T47D (cell line): ENCODE data around the gene VTA1.

Experiments used
- DNase-seq, 2 experiments: peaks; one replicate each; pipeline versions ENCODE4 v3.0.0 to v3.0.0-alpha.2; 2011 to 2012; ENCODE audit warnings: low read depth in 1 of 2, low spot score in 1 of 2
- JUND ChIP-seq: IDR thresholded peaks from 2 replicates; pipeline ENCODE4 v1.6.1; 2012; ENCODE audit warnings: low read depth
- in situ Hi-C: cut with HindIII; loops from 2 replicates; pipeline ENCODE4 v1.10.0; 2016; ENCODE audit warnings: low sequenced_read_pairs, low pct_unique_long_range_greater_than_20kb

The VTA1 gene

DNA sequence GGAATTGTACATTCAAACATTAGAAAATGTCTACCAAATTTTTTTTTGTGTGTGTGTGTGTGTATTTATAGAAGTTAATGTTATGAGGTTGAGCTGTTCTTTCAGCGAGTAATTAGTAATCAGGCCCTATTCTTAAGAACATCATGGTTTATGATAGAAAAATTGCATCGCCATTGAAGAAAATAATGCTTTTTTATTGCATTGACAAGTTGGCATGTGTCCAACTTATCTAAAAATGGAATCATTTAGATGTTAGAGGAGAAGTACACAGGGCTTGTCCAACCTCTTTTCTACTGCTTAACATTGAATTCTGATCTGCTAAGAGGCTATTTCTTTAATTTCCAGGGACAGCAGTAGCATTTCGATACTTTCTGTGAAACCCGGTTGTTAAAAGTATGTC is 93.1 kb downstream of the VTA1 start:
- in situ Hi-C loops = no loop called here
- no peak for TF ChIP-seq JUND
- DNase-seq = no peak

DNA sequence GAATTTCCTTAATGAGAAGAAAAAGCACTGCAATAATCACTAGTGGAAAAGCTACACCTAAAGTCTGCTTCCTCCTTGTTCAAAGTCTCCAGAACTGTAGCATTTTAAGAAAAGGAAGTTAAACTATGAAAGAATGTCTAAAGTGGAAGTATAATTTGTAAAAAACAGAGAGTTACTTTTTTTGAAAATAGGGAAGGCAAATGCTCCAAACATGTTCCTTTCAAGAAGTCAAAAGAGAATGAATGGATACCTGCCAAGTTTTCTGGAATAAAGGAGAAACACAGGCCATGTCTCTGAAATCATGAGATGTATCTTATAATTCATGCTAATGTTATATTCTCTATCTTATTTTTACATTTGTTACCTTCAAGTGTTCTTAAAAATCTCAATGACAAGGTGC is 94.0 kb downstream of the VTA1 start:
- in situ Hi-C loops = no loop called here
- TF ChIP-seq JUND = no peak
- DNase-seq = no peak

DNA sequence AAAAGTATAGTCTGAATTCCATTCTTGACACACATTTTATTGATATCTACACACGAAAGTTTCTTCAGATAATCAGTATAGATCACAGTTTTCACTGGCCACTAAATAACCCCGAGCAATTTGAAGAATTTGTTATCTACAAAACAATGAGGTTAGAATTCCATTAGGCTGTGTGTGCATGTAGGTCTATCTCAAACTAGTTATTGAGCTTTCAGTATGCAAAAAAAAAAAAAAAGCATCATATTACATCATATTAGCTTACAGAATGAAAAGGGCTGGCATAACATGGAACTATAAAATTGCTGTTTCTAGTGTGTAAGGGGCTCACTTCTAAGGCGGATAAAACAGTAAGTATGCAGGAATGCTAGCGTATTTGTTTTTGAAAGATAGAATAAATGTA is 95.2 kb downstream of the VTA1 start:
- DNase-seq = no peak
- no peak for TF ChIP-seq JUND
- in situ Hi-C loops = no loop called here

DNA sequence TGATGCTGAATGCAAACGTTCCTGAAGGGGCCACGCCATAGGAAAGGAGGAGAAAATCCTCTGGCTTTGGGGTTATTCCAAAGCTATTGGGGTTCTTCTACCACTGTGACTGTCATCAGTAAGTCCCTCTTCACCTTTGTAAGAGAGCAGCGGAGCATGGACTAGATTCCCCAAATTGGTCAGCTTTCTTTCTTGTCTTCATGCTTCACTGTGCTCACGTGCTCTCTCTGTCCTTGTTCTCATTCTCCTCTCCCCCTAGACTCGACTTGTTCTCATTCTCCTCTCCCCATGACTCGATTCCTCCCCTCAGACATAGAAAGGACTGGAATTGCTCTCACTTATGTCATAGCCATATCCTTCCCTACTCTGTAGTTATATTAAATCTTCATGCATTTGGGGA is 99.9 kb downstream of the VTA1 start:
- DNase-seq = no peak
- in situ Hi-C loops = no loop called here
- TF ChIP-seq JUND = no peak

DNA sequence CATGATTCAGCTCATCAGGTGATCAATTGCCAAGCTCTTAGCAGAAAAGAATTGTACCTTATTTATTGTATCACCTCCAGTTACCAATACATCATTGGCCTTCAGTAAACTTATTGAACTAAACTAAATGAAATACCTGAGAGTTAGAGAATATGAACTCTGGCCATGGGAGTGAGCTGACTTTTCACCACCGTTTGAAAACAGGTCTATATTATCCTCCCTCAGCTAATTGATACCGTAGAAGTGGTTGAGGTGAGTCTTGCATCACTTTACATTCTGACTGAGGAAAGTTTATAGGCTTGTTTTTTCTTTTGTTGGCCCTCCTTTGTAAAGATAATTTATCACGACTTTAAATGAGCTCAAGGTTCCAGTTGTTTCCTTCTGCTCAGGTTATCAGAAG is 102.2 kb downstream of the VTA1 start:
- DNase-seq = no peak
- in situ Hi-C loops = no loop called here
- TF ChIP-seq JUND = no peak

DNA sequence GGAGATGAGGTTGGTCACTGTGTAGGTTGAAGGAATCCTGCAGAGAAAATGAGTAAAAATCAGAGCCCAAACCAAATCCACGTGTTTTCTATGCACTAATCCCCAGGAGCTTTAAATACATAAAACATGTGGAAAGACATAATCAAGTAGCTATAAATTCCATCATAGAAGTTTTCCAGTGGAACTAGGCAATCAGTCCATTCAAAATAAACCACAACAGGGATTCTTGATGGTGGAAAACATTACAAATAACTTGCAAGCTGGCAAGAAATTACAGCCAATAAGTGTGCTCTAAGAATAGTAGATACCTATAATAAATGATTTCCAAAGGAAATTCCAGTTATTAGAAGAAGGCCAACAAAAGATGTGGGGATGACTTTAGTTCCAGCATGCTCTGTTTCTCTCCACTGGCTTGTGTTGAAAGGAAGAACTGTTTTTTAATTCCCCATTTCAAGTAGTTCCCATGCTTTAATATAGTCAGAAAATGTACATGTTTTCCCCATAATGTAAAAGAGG is 104.9 kb downstream of the VTA1 start:
- TF ChIP-seq JUND = no peak
- in situ Hi-C loops = no loop called here
- DNase-seq = no peak

DNA sequence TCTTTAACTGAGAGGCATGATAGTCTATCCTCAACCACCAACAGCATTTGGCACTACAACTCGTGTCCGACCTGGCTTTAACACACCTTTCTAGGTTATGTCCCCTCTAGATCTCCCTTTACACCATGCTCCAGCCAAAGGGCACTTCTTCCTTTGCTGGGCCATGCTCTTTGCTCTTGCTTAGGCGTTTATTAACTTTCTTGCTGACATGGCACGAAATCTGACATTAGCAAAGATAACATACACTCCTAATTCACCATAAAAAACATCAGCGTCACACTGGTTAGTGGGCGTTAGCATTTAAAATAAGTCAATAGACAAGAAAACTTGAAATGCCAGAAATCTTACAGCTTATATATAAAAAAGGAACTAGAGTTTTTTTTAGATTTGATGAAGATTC is 107.5 kb downstream of the VTA1 start:
- TF ChIP-seq JUND = no peak
- no peak for DNase-seq
- in situ Hi-C loops = no loop called here

DNA sequence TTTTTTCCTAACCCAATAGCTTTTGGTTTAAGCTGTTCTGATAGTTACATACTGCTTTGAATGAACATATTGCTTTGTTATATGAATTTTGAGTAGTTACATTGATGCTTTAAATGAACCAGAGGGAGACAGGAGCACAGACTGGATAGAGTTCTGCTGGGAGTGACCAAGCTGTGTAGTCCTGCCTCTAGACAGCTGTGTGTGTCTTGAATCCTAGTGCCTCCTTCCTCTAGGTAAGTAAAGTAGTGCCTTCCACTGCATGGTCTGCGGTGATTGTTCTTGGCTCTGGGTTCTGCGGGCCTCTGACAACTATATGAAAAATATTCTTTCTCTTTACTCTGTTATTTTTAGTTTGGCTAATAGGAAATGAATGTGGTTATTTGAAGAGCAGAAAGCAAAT is 108.7 kb downstream of the VTA1 start:
- in situ Hi-C loops = no loop called here
- no peak for DNase-seq
- TF ChIP-seq JUND = no peak

DNA sequence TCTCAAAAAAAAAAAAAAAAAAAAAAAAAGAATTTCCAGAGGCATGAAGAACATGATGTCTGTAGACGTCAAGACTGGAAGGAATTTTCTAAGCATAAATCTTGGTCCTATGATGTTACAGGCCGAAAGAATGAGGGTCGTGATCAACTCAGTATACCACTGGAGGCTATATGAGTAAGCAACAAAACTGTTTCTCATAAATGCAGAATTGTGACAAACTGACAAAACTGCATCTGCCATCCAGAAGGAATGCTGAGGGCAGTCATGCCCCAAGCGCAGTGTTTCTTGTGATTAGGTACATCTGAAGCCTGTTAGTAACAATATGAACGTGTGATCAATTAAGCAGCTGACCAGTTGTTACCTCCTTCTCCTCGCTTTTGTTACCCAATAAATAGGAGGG is 111.2 kb downstream of the VTA1 start:
- in situ Hi-C loops = no loop called here
- no peak for DNase-seq
- no peak for TF ChIP-seq JUND

DNA sequence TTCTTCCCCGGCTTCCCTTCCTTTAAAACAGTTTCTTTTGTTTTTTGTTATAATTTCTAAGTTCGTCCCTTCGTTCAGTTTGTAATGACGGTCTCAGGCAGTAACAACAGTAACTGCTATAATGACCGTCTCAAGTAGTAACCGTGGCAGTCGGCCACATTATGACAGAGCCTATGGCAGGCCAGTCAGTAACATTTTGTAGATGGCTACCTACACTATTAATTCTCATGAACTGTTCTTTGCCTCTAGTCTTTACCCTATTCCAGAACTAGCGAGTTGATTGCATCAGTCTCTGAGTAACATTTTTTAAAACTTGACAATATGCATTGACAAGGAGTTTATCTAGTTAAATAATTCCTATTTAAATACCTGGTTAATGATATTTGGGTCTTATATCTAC is 111.7 kb downstream of the VTA1 start:
- in situ Hi-C loops = no loop called here
- no peak for DNase-seq
- TF ChIP-seq JUND = no peak

DNA sequence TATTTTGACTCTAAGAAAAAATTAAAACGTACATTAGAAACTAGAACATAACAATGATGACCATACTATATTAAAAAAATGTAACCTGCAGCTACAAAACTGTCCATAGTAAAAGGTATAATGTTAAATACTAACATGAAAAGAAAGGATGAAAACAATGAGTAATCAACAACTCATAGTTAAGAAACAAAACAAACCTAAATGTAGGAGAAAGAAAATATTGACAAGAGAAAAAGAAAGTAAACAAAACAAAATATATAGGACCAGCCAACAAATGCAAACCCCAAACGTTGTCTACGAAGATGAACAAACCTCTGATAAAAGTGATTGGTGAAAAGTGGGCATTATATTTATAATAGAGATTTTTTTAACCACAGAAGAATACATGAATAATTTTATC is 113.7 kb downstream of the VTA1 start:
- no peak for TF ChIP-seq JUND
- in situ Hi-C loops = no loop called here
- no peak for DNase-seq

DNA sequence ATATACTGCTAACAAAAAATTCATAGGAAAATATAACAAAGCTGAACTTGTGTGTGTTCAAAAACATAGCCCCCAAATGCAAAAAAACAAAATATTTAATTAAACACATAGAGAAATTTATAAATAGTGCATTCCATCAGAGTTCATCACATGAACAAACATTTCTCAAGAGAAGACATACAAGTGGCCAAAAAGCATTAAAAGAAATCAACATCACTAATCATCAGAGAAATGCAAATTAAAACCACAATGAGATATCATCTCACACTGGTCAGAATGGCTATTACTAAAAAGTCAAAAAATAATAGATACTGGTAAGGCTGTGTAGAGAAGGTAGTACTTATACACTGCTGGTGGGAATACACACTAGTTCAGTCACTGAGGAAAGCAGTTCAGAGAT is 115.2 kb downstream of the VTA1 start:
- no peak for DNase-seq
- in situ Hi-C loops = no loop called here

DNA sequence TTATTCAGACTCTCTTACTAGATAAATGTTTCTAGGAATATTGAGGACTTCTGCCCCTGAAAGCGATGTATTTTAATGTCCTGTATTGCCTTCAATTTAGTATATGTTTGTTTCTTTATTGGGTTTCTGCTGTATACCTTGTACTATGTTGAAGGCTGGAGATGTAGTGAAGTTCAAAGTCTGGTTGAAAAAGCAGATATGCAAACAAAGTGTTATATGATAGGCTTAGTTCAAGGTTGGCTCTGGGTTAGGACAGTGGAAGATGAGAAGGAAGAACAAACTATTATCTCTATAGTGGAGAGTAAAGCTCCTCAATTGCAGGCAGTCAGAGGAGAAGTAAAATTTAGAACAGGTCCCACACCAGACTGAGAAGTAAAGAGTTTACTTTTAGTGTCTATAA is 118.4 kb downstream of the VTA1 start:
- TF ChIP-seq JUND = no peak
- DNase-seq = no peak
- in situ Hi-C loops = no loop called here

More for the DNA sequence above, 115.2 kb downstream of the VTA1 start:
- no peak for TF ChIP-seq JUND

DNA sequence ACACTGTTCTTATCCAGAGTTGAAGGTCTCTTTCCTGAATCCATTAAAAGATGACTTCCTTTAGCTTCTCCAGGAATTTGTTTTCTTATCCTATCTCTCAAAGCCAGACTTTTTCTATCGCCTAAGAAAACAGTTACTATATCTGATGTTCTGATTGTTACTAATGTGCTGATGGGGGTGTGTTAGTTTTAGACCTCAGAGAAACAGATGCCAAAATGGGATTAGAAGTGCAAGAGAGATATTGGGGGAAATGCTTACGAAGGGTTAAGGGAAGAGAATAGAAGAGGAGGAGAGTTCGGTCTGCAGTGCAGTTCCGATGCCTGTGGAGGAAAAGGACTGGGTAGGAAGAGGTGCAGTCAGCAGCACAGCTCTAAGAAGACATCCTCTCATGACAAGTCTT is 119.0 kb downstream of the VTA1 start:
- DNase-seq = no peak
- in situ Hi-C loops = no loop called here
- TF ChIP-seq JUND = no peak
